Activated CD4-positive, alpha-beta T cell treated with anti-CD3 and anti-CD28 coated beads, Interleukin-2, Interleukin-6, amounts not matched to agents 100 ng/mL and 50 ng/mL, durations not matched to agents 16 hours and 8 hours (primary cell): ENCODE results near the gene ZBTB39.
"Not testable (repeated sequence)": the region's sequence is repeated elsewhere in the genome, so short reads cannot be mapped to it uniquely, and the experiment has no call there.

Experiments
- DNase-seq: peaks from one replicate; pipeline ENCODE4 v3.0.0-alpha.2; 2020

The ZBTB39 gene

DNA sequence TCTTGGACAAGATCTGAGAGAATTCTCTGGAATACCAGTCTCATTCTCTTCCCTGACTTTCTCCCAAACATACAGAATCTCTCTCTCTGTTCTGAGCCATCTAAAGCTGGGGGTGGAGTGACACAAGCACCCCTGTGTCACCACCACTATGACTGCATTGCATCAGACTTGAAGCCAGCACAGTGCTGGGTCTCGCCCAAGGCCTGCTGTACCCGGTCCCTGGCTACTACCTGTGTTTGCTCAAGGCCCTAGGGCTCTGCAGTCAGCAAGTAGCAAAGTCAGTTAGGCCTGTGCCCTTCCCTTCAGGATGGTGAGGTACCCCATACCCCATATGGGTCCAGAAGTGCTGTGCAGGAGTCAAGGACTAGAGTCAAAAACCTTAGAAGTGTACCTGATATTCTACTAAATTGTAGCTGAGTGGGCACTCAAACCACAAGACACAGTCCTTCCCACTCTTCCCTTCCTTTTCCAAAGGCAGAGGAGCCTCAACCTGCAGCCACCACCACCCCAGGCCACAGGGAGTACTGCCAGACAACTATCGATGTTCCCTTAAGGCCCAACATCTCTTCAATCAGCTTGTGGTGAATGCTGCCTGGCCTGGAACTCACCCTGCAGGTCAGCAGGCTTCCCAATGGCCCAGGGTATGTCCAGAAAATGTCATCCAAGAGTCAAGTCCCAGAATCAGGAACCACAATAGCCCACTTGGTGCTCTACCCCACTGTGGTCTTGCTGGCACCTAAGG, 27.8 kb downstream of the ZBTB39 start:
- no peak for DNase-seq

DNA sequence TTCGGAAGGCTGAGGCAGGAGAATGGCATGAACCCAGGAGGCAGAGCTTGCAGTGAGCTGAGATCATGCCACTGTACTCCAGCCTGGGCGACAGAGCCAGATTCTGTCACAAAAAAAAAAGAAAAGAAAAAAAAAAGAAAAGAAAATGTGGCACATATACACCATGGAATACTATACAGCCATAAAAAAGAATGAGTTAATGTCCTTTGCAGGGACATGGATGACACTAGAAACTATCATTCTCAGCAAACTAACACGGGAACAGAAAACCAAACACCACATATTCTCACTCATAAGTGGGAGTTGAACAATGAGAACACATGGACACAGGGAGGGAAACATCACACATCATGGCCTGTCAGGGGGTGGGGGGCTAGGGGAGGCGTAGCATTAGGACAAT, 29.0 kb downstream of the ZBTB39 start:
- DNase-seq, result not testable (repeated sequence)

DNA sequence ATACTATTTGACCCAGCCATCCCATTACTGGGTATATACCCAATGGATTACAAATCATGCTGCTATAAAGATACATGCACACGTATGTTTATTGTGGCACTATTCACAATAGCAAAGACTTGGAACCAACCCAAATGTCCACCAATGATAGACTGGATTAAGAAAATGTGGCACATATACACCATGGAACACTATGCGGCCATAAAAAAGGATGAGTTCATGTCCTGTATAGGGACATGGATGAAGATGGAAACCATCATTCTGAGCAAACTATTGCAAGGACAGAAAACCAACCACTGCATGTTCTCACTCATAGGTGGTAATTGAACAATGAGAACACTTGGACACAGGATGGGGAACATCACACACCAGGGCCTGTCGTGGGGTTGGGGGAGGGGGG, 32.1 kb downstream of the ZBTB39 start:
- not testable (repeated sequence) for DNase-seq

DNA sequence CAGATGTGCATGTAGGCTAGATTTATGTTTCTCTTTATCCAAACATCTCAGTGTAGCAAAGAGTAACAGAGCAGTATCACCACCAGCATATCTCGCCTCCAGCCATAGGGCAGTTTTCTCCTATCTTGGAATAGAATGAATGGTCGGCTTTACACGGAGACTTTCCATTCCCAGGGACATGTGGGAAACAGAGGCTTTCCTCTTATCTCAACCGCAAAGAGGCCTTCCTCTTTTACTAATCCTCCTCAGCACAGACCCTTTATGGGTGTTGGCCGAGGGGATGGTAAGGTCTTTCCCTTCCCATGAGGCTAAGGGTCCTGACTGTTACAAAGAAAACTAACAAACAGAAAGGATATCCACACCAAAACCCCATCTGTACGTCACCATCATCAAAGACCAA, 37.4 kb downstream of the ZBTB39 start:
- not testable (repeated sequence) for DNase-seq

DNA sequence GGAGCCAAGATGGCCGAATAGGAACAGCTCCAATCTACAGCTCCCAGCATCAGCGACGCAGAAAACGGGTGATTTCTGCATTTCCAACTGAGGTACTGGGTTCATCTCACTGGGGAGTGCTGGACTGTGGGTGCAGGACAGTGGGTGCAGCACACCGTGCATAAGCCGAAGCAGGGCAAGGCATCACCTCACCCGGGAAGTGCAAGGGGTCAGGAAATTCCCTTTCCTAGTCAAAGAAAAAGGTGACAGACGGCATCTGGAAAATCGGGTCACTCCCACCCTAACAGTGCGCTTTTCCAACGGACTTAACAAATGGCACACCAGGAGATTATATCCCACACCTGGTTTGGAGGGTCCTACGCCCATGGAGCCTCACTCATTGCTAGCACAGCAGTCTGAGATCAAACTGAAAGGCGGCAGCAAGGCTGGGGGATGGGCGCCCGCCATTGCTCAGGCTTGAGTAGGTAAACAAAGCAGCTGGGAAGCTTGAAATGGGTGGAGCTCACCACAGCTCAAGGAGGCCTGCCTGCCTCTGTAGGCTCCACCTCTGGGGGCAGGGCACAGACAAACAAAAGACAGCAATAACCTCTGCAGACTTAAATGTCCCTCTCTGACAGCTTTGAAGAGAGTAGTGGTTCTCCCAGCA, 40.2 kb downstream of the ZBTB39 start:
- not testable (repeated sequence) for DNase-seq

DNA sequence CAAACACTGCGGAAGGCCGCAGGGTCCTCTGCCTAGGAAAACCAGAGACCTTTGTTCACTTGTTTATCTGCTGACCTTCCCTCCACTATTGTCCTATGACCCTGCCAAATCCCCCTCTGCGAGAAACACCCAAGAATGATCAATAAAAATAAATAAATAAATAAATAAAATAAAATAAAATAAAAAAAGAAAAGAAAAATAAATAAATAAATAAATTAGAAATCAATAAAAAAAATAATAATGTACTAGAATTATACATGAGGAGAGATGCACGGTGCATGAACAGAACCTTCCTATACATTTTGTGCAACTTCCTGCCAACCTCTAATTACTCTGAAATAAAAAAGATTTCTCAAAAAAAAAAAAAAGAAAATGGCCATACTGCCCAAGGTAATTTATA, 41.2 kb downstream of the ZBTB39 start:
- DNase-seq, result not testable (repeated sequence)

DNA sequence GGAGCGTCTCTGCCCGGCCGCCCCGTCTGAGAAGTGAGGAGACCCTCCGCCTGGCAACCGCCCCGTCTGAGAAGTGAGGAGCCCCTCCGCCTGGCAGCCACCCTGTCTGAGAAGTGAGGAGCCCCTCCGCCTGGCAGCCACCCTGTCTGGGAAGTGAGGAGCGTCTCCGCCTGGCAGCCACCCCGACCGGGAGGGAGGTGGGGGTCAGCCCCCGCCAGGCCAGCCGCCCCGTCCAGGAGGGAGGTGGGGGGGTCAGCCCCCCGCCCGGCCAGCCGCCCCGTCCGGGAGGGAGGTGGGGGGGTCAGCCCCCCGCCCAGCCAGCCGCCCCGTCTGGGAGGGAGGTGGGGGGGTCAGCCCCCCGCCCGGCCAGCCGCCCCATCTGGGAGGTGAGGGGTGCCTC, 42.8 kb downstream of the ZBTB39 start:
- not testable (repeated sequence) for DNase-seq

DNA sequence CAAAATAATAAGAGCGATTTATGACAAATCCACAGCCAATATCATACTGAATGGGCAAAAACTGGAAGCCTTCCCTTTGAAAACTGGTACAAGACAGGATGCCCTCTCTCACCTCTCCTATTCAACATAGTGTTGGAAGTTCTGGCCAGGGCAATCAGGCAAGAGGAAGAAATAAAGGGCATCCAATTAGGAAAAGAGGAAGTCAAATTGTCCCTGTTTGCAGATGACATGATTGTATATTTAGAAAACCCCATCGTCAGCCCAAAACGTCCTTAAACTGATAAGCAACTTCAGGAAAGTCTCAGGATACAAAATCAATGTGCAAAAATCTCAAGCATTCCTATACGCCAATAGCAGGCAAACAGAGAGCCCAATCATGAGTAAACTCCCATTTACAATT, 44.1 kb downstream of the ZBTB39 start:
- not testable (repeated sequence) for DNase-seq

DNA sequence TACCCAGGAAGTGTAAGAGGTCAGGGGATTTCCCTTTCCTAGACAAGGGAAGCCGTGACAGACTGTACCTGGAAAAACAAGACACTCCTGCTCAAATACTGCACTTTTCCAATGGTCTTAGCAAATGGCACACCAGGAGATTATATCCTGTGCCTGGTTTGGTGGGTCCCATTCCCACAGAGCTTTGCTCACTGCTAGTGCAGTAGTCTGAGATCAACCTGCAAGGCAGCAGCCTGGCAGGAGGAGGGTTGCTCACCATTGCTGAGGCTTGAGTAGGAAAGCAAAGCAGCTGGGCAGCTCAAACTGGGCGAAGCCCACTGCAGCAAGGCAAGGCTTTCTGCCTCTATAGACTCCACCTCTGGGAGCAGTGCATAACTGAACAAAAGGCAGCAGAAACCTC, 47.9 kb downstream of the ZBTB39 start:
- DNase-seq, result no peak

DNA sequence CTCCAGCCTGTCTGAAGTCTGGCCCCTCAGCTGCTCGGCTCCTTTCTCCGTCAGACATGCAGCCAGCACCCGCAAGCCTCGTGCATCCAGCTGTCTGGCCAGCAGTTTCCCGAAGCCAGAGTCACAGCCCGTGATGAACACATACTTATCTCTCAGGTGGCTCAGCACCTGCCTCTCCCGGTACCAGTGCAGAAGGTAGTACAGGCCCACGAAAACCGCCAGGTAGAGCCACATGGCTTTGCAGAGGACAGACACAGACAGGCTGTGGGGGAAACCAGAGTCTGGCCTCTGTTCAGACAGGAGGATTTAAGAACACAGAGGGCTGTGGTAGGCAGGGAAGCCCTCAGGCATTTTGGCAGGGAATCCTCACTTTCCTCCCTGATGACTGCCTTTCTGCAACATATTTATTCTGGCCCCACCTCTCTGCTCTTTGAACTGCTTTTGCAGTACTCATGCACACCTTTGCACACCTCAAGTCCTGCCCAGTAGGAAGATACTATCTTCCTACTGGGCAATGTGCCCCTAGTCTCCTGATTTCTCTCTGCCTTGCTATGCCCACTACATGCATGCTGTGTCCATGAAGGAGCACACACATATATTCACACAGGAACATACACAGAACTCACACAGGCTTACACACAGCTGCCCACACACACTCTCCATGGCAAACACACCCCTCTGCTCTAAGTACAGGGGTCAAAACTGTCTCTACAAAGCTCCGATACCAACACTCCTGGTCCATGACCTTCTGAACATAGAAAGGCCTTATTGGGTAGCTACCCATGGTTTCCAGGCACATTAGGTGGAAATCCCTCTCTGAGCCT, 48.9 kb downstream of the ZBTB39 start, which contains the start of gene RDH16:
Gene RDH16 (minus strand): TSS at position 380 of the 824 bp plus-strand sequence. CDS start 146 bp downstream, at position 234.
- no peak for DNase-seq

DNA sequence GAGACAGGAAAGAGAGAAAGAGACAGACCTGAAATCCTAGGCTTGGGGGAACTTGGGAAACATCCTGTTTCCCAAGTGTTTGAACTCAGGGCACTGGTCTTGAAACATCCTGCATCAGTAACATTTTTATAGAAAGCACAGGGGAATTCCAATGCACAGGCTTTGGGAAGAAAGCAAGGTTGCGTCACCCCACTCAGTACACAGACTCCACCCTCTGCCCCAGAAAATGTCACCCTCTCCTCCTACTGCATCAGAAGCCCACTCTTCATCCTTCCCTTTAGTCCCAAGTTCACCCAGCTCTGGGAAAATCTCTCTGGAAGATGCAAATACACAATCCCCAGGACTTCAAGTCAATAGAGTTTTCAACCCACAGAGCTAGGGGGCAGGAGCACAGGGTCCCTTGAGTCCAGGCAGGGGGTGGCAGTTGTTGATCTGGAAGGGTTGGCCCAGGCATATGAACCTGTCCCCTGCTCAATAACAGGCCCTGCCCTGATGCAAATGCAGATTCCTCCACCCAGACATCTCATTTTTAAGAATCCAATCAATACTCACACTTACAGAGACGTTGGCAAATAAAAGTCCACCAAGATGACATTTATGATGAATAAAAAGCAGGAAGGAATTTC, 50.6 kb downstream of the ZBTB39 start:
- no peak for DNase-seq

DNA sequence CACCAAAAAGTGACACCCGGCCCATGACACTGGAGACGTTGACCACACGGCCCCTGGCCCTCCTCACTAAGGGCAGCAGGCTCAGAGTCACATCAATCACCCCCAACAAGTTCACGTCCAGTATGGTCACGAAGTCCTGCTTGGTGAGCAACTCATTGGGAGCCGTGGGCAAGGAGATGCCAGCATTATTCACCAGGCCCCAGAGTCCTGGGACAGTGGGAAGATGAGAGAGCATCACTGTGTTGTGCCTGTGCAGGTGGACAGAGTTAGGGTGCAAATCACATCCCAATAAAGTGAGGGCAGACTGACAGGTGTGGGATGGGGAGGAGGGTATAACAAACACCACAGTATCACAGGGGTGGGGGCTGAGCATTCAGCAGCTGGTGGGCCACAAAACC, 51.4 kb downstream of the ZBTB39 start:
- DNase-seq, result no peak

DNA sequence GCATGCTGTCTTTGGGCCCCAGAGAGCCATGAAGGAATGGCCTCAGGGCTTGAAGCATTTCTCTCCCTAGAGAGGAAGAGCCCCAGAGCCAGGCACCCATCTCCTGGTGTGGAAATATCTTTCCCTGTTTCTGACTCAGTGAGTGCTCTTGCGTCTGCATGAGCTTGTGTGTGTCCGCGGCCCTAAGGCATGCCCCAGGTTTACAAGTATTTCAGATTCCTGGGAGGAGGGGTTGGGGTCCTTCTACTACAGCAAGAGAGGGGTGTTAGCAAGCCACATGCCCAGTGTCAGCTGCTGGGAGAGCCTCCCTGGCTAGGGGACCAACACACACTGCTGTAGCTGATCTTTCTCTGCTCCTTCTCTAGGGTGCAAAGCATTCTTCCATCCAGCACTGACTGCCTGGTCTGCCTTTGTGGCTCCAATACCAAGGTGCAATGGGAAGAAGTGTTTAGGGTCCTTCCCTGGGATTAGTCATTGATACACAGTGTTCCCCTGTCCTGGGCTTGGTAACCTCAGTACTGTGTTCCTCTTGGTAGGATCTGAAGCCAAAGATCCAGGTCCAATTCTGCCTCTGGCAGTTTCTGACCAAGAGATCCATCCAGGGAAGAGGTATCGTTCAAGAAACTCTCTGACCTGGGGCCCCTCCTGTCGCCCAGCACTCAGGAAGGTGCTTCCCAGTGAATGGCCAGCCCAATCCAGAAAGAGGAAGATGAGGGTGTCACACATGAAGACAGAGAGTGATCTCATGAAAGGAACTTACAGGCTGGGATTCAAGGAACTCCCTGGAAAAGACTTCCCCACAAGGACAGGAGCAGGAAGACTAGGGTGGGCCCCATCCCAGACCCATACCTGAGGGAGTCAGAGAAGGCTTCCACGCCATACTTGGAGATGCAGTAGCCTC, 52.0 kb downstream of the ZBTB39 start:
- DNase-seq, result no peak

DNA sequence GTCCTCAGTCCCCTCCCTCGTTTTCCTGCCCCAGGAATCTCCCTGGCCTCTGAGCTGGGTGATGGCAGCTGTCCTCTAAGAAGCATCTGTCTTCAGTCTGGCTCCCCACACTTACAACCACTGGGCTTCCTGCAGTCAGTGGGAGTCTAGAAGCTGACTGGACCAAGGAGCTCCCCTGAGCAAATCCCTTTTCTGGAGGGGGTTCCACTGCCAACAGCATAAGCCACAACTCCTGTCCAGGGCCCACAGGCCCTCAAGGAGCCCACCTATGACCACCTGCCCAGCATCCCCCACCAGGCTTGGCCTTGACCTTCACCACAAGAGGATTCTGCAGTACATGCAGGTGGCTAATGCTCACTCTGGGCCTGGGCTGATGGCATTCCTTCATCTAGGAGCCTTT, 53.0 kb downstream of the ZBTB39 start:
- DNase-seq, result no peak

DNA sequence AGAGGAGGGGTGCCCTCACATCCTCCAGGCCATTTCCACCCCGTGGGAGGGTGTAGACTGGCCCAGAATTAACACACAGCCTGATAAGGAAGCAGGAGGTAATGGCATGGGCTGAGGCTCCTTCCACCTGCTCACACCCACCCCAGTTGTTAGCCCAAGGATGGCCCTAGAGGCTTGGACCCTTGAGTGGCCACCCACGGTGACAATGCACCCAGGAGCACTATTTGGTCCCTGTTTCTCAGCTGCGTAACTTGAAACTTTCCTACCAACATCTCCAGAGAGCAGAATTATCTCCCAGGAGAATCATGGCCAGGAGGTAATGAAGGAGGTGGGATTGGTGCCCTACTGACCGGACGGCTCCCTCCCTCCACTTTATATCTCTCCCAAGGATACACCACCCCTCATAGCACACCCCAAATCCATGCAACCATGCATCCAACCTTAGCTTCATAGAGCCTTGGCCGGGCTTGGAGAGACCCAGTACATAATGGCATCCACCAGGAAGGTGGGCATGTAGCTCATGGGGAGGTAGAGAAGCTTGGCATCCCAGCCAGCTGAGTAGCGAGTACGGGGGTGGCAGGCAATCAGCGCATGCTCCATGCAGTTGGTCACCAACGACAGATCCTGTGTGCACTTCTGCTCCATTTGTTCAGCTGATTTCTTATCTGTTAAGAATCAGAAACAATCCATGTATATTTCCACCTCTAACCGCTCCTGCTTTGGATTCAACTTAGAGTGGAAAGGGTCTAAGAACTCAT, 54.6 kb downstream of the ZBTB39 start:
- DNase-seq, result no peak

DNA sequence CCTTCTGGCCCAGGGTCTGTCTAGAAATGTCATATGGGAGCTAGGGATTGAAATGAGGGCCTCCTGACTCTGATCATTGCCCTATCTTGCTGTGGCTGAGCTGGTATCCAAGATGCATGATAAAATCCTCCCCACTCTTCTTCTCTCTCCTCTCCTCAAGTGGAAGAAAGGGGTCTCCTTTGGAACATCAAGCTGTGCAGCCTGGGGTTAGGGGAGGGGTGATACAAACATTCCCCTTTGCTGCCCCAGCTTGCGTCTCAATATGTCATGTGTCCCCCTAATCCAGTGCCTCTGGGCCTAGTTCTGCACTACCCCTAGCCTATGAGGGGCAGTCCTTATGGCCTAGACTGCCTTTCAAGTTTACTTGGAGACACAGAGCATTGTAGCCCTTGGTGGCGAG, 57.5 kb downstream of the ZBTB39 start:
- no peak for DNase-seq
